HG03064 (cell line): ENCODE measurements around the gene SHISA8.

Experiments
- ATAC-seq: cut with Tn5 transposase; IDR thresholded peaks from one replicate; pipeline ENCODE4 v1.9.1; 2021; ENCODE audit warnings: low read depth; ENCODE audit not compliant: unreplicated experiment

The SHISA8 gene

DNA sequence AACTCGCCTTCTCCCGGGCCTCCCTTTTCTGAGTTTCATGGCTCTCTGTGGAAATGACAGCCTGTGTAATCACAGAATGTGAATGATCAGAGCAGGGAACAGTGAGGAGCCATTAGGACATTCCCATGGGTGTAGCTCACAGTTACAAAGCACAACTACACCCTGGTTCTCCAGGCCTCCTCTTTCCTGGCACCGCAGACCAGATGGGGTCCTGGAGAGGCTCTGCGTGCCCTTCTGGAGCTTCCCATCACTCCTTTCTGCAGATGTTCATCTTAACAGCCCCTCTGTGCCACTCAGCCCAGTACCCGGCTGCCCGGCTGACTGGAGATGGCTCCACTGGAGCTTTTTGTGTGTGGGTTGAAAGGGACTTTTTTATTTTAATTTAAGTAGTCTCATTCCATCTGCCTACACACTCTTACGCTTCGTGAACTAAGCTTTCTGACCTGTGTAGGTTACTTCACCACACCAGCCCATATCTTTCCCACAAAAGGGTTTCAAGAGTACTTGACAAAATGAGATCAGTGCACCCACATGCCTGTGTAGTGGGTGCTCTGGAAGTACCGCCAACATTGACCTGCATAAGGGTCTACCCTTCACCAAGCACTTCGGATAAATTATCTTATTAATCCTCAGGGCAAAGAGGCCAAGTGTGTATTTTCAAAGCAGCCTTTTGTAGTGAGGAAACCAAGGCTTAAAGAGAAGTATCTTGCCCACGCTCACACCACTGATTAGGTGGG, 52.2 kb downstream of the SHISA8 start:
- peak; percentile 49 for ATAC-seq

DNA sequence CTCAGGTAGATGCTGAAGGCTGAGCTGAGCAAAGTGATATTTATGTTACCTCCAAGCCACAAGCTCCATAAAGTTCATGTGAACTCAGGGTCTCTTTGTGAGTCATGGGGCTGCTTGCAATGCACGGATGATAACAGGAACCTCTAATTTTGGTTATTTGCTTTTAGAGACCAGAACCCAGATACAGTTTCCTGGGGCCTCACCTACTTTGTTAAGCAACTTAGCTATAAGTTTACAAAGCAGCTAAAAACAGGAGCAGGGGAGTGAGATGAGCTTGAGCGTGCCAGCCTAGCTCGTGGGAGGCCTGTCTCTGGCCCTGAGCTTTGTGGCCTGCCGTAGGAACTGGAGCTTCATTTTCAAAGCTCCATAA, 52.7 kb downstream of the SHISA8 start:
- peak; percentile 49 for ATAC-seq
